Measurements from ENCODE around the gene NKAIN1.

DNA sequence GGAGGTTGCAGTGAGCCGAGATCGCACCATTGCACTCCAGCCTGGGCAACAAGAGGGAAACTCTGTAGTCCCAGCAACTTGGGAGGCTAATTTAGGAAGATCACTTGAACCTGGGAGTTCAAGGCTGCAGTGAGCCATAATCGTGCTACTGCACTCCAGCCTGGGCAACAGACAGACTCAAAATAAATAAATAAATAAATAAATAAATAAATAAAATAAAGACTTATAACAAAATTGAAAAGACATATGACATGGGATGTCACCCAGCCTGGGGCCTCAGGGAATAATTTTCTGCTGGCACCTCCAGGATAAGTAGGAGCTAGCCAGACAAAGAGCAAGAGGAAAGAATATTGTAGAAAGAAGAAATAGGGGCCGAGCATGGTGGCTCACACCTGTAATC lies 96.2 kb downstream of the NKAIN1 start:
- TF ChIP-seq, protein P1, sequence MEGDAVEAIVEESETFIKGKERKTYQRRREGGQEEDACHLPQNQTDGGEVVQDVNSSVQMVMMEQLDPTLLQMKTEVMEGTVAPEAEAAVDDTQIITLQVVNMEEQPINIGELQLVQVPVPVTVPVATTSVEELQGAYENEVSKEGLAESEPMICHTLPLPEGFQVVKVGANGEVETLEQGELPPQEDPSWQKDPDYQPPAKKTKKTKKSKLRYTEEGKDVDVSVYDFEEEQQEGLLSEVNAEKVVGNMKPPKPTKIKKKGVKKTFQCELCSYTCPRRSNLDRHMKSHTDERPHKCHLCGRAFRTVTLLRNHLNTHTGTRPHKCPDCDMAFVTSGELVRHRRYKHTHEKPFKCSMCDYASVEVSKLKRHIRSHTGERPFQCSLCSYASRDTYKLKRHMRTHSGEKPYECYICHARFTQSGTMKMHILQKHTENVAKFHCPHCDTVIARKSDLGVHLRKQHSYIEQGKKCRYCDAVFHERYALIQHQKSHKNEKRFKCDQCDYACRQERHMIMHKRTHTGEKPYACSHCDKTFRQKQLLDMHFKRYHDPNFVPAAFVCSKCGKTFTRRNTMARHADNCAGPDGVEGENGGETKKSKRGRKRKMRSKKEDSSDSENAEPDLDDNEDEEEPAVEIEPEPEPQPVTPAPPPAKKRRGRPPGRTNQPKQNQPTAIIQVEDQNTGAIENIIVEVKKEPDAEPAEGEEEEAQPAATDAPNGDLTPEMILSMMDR (IDR thresholded peaks at IDR 0.05): no peak
- TF ChIP-seq POLR2A (IDR thresholded peaks at IDR 0.05): no peak
